ENCODE results near the gene HSCB. TPM values are rescaled to one million over a fixed set of nuclear protein-coding genes. Genes with fewer than 3 reads are reported as not detected.
"Not testable (repeated sequence)": the region's sequence is repeated elsewhere in the genome, so short reads cannot be mapped to it uniquely, and the experiment has no call there.

Gene HSCB
- polyA plus RNA-seq, 1 donor from 2014 or later: 22.4 TPM

DNA sequence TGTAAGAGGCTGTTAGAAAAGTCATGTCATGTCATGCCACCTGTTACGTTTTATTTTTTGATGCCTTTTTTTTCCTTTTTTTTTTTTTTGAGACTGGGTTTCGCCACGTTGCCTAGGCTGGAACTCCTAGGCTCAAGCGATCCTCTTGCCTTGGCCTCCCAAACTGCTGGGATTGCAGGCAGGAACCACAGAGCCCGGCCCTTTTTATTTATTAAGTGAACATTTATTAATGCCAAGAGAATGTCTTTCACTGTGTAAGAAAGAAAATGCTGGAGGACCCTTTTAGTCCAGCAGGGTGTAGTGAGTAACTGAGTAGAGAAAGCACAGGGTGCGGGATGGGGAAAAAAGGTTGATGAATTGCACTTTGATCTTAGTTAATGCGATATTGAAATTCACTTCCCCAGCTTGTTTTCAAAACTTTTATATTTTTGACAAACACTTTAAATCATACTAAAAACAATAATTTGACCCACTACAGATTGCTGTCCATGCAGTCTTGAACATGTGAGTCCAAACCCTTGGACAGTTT lies 60.8 kb downstream of the HSCB start:
- no peak overlapping the region for H3K4me2 ChIP-seq (ENCODE audit: low read length)

DNA sequence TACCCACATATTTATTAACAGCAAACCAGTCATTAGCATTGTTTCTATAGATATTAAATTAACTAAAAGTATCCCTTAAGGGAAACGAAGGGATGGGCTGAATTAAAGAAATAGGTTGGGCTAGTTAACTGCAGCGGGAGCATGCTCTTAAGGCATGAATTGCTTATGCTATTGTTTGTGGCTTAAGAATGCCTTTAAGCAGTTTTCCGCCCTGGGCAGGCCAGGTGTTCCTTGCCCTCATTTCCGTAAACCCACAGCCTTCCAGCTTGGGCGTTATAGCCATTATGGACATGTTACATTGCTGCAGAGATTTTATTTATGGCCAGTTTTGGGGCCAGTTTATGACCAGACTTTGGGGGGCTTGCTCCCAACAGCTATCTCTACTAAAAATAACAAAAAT lies 63.6 kb downstream of the HSCB start:
- not testable (repeated sequence) for H3K9ac ChIP-seq (ENCODE audit: low read length); H2AFZ ChIP-seq (ENCODE audit: low read depth, low read length); H3K4me2 ChIP-seq (ENCODE audit: low read length); H3F3A ChIP-seq (ENCODE audit: insufficient read depth, low read length, poor library complexity, severe bottlenecking); H3K36me3 ChIP-seq (ENCODE audit: insufficient read depth, low read length); H3K27me3 ChIP-seq (ENCODE audit: insufficient read depth, low read depth, low read length); H3K9me2 ChIP-seq (ENCODE audit: insufficient read depth, low read length); H3K79me2 ChIP-seq (replicated peaks; ENCODE audit: insufficient read depth, low read length); H4K20me1 ChIP-seq (ENCODE audit: insufficient read depth); H3K9me3 ChIP-seq (ENCODE audit: low read length); H3K27ac ChIP-seq (ENCODE audit: low read length); H3K4me3 ChIP-seq (ENCODE audit: low read length)

More for the DNA sequence above, 60.8 kb downstream of the HSCB start:
- Histone ChIP-seq H3K9me2 (ENCODE audit: insufficient read depth, low read length) (no peaks in the 10 kb centered on the region), H3K9ac (ENCODE audit: low read length) (no peak overlapping the region), H3K27ac (ENCODE audit: low read length) (no peak overlapping the region), H3F3A (ENCODE audit: insufficient read depth, low read length, poor library complexity, severe bottlenecking) (no peaks in the 10 kb centered on the region), H2AFZ (ENCODE audit: low read depth, low read length) (no peak overlapping the region), H3K4me3 (ENCODE audit: low read length) (no peak overlapping the region), H3K27me3 (ENCODE audit: insufficient read depth, low read depth, low read length) (no peaks in the 10 kb centered on the region), H3K79me2 (replicated peaks; ENCODE audit: insufficient read depth, low read length) (peaks cover 9% of the 10 kb centered on the region), H3K36me3 (ENCODE audit: insufficient read depth, low read length) (no peaks in the 10 kb centered on the region), H4K20me1 (ENCODE audit: insufficient read depth) (no peaks in the 10 kb centered on the region), H3K9me3 (ENCODE audit: low read length) (no peaks in the 10 kb centered on the region)
- no peak for TF ChIP-seq MXI1 (conservative IDR thresholded peaks at IDR 0.05; ENCODE audit: poor library complexity, severe bottlenecking)
- TF ChIP-seq POLR2AphosphoS5 (IDR thresholded peaks at IDR 0.05): no peak
- no peak for TF ChIP-seq EZH2 (IDR thresholded peaks at IDR 0.05; ENCODE audit: borderline replicate concordance, insufficient read depth, low read length, poor library complexity, severe bottlenecking)
- no peak for TF ChIP-seq RAD21 (conservative IDR thresholded peaks at IDR 0.05)
- TF ChIP-seq EP300 (conservative IDR thresholded peaks at IDR 0.05; ENCODE audit: poor library complexity, severe bottlenecking): no peak
- no peak for TF ChIP-seq TAF1 (IDR thresholded peaks at IDR 0.05; ENCODE audit: low read depth)
- TF ChIP-seq, protein P1, sequence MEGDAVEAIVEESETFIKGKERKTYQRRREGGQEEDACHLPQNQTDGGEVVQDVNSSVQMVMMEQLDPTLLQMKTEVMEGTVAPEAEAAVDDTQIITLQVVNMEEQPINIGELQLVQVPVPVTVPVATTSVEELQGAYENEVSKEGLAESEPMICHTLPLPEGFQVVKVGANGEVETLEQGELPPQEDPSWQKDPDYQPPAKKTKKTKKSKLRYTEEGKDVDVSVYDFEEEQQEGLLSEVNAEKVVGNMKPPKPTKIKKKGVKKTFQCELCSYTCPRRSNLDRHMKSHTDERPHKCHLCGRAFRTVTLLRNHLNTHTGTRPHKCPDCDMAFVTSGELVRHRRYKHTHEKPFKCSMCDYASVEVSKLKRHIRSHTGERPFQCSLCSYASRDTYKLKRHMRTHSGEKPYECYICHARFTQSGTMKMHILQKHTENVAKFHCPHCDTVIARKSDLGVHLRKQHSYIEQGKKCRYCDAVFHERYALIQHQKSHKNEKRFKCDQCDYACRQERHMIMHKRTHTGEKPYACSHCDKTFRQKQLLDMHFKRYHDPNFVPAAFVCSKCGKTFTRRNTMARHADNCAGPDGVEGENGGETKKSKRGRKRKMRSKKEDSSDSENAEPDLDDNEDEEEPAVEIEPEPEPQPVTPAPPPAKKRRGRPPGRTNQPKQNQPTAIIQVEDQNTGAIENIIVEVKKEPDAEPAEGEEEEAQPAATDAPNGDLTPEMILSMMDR (IDR thresholded peaks at IDR 0.05; ENCODE audit: poor library complexity, severe bottlenecking): no peak
- TF ChIP-seq, protein P2, sequence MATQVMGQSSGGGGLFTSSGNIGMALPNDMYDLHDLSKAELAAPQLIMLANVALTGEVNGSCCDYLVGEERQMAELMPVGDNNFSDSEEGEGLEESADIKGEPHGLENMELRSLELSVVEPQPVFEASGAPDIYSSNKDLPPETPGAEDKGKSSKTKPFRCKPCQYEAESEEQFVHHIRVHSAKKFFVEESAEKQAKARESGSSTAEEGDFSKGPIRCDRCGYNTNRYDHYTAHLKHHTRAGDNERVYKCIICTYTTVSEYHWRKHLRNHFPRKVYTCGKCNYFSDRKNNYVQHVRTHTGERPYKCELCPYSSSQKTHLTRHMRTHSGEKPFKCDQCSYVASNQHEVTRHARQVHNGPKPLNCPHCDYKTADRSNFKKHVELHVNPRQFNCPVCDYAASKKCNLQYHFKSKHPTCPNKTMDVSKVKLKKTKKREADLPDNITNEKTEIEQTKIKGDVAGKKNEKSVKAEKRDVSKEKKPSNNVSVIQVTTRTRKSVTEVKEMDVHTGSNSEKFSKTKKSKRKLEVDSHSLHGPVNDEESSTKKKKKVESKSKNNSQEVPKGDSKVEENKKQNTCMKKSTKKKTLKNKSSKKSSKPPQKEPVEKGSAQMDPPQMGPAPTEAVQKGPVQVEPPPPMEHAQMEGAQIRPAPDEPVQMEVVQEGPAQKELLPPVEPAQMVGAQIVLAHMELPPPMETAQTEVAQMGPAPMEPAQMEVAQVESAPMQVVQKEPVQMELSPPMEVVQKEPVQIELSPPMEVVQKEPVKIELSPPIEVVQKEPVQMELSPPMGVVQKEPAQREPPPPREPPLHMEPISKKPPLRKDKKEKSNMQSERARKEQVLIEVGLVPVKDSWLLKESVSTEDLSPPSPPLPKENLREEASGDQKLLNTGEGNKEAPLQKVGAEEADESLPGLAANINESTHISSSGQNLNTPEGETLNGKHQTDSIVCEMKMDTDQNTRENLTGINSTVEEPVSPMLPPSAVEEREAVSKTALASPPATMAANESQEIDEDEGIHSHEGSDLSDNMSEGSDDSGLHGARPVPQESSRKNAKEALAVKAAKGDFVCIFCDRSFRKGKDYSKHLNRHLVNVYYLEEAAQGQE (IDR thresholded peaks at IDR 0.05; ENCODE audit: borderline replicate concordance): no peak
- no peak for TF ChIP-seq SMC3 (conservative IDR thresholded peaks at IDR 0.05; ENCODE audit: poor library complexity)

Other genes with a start within 250 kb of the HSCB start
- 14.8 and 18.4 TPM in 2 replicates for gene TTC28, start 62.2 kb upstream of the HSCB start, polyA plus RNA-seq
- gene CHEK2, start 219 bp upstream of the HSCB start, polyA plus RNA-seq: 3.1 and 3.4 TPM in 2 replicates
- 23.1 and 24.8 TPM in 2 replicates for gene CCDC117, start 30.7 kb downstream of the HSCB start, polyA plus RNA-seq
- gene XBP1, start 58.5 kb downstream of the HSCB start, polyA plus RNA-seq: 14.7 and 19.0 TPM in 2 replicates
- 2.6 and 2.9 TPM in 2 replicates for gene ZNRF3, start 141.5 kb downstream of the HSCB start, polyA plus RNA-seq

Measured in neural cell (in vitro differentiated cells).